Ovary (tissue), 9 donors: Measurements from ENCODE around the gene C12orf57. TPM values are rescaled to one million over a fixed set of nuclear protein-coding genes. Genes with fewer than 3 reads are reported as not detected.

Source experiments
- DNase-seq, 5 donors: peaks; one replicate each; pipeline ENCODE4 v3.0.0-alpha.2; 2019 to 2020
- H3K27ac ChIP-seq, 2 donors: fragments of 200-600 bp; one replicate each; pipeline versions ENCODE4 v1.5.1 to v1.8.0; 2019 to 2022
- H3K27me3 ChIP-seq: fragments of 200-600 bp; one replicate; pipeline ENCODE4 v1.8.0; 2022
- H3K36me3 ChIP-seq: fragments of 200-600 bp; sonication (generic); one replicate; pipeline ENCODE4 v1.5.1; 2019
- H3K4me1 ChIP-seq: one replicate; pipeline ENCODE4 v1.8.1; 2013; ENCODE audit warnings: mild to moderate bottlenecking, moderate library complexity; ENCODE audit not compliant: insufficient read depth
- H3K4me3 ChIP-seq: fragments of 200-600 bp; sonication (generic); one replicate; pipeline ENCODE4 v1.5.1; 2017
- H3K9me3 ChIP-seq, 2 donors: fragments of 200-600 bp in 1 of 2; sonication (generic) in 1 of 2; one replicate each; pipeline versions ENCODE4 v1.5.1 to v1.8.1; 2013 to 2019; ENCODE audit warnings: mild to moderate bottlenecking in 1 of 2, moderate library complexity in 1 of 2
- EP300 ChIP-seq: sonication (generic); formaldehyde crosslinking; IDR thresholded peaks from one replicate; pipeline ENCODE4 v1.6.1; 2017; ENCODE audit warnings: antibody characterized with exemption
- POLR2A ChIP-seq: fragments of 450-650 bp; IDR thresholded peaks from one replicate; pipeline ENCODE4 v1.6.1; 2017; ENCODE audit warnings: antibody characterized with exemption, mild to moderate bottlenecking, moderate library complexity
- WGBS, 3 donors: extraction: QIAGEN DNeasy Blood & Tissue Kit in 1 of 3; methylation state at CpG; one replicate each; pipeline versions ENCODE4 v1.1.5 to v1.1.7; 2013 to 2017; 5-methylcytosine and 5-hydroxymethylcytosine counted together
- intact Hi-C, 4 donors: fragments of 100-400 bp; cut with DNase I; formaldehyde crosslinking; loops; one replicate each; pipeline versions ENCODE4 v1.11.0 to v1.15.1; 2022 to 2023
- polyA plus RNA-seq, 2 donors: library from polyadenylated mRNA; stranded (reverse); fragments of 200-250 nt in 1 of 2; fragments of 350-450 nt in 1 of 2; fragmentation: Illumina TruSeq in 1 of 2; extraction: RNeasy Lipid Tissue Mini Kit (QIAGEN cat#74804) in 1 of 2; gene quantifications; one replicate each; pipeline ENCODE4 v1.2.3, GENCODE V29; 2013 to 2014
- total RNA-seq, 7 donors: library from RNA; depleted of rRNA in 2 of 7; stranded (reverse); fragments of >200 nt in 2 of 7; fragmentation: NEBNext Ultra II Directional in 3 of 7; extraction: Animal tissue kit (Norgen Biotek cat#: 25700) in 3 of 7; gene quantifications; one replicate each; pipeline versions ENCODE4 v1.1.0 to v1.2.4, GENCODE V29; 2016 to 2023
- TF ChIP-seq, protein P1 (sequence below), 3 donors: fragments of 450-650 bp in 2 of 3; fragments of 200-600 bp in 1 of 3; IDR thresholded peaks; one replicate each; pipeline versions ENCODE4 v1.5.1 to v1.8.0; 2016 to 2022; ENCODE audit warnings: antibody characterized with exemption in 3 of 3, mild to moderate bottlenecking in 1 of 3
- donor health status: DM: no; HTN: no; CAD: no; lungs with moderate emphysema.
- donor health status: DM: no; HTN: no; CAD: no.
- donor health status: Bipolar disorder and iron deficiency.
- donor health status: DM: yes; HTN: yes; CAD: no.
- donor health status: DM: no; HTN: no; CAD: no.
- donor health status: DM: yes; HTN: yes; CAD: no.

C12orf57 gene
- total and polyA plus RNA-seq, 9 donors = 40.3 to 1,838 (median 633) TPM

GRCh38 chr12:6919588-6919987 lies 24.2 kb upstream of the C12orf57 start:
- no peak overlapping the region for H3K27ac ChIP-seq
- no peak for TF ChIP-seq POLR2A
- no peak for TF ChIP-seq EP300
- TF ChIP-seq, protein P1, sequence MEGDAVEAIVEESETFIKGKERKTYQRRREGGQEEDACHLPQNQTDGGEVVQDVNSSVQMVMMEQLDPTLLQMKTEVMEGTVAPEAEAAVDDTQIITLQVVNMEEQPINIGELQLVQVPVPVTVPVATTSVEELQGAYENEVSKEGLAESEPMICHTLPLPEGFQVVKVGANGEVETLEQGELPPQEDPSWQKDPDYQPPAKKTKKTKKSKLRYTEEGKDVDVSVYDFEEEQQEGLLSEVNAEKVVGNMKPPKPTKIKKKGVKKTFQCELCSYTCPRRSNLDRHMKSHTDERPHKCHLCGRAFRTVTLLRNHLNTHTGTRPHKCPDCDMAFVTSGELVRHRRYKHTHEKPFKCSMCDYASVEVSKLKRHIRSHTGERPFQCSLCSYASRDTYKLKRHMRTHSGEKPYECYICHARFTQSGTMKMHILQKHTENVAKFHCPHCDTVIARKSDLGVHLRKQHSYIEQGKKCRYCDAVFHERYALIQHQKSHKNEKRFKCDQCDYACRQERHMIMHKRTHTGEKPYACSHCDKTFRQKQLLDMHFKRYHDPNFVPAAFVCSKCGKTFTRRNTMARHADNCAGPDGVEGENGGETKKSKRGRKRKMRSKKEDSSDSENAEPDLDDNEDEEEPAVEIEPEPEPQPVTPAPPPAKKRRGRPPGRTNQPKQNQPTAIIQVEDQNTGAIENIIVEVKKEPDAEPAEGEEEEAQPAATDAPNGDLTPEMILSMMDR (IDR thresholded peaks at IDR 0.05) = no peak
- H3K27me3 ChIP-seq = no peaks in the 10 kb centered on the region
- 52 to 69% (median 58%) methylated on average over 7 of the region's 7 CpGs for WGBS, 3 donors
- DNase-seq = peak in 1 of 5 donors; percentile 24
- H3K9me3 ChIP-seq = no peaks in the 10 kb centered on the region
- intact Hi-C loops = no loop called here
- H3K36me3 ChIP-seq = no peaks in the 10 kb centered on the region
- H3K4me3 ChIP-seq = no peak overlapping the region
- peaks cover 2% of the 10 kb centered on the region for H3K4me1 ChIP-seq

DNA sequence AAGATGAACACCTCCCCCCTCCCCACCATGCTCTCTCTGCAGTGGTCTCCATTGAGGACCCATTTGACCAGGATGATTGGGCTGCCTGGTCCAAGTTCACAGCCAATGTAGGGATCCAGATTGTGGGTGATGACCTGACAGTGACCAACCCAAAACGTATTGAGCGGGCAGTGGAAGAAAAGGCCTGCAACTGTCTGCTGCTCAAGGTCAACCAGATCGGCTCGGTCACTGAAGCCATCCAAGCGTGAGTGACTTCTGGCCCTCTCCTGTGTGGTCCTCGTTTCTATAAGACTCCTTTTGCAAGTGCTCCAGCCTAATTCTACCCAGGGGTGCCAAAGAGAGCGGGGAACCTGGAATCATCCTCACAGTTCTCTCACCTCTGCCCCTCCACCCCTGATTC lies 22.3 kb upstream of the C12orf57 start:
- Histone ChIP-seq H3K9me3 (no peaks in the 10 kb centered on the region), H3K4me1 (peaks cover 15% of the 10 kb centered on the region), H3K27ac (no peak overlapping the region), H3K27me3 (no peaks in the 10 kb centered on the region), H3K36me3 (no peaks in the 10 kb centered on the region), H3K4me3 (no peak overlapping the region)
- WGBS, 3 donors = 49 to 78% (median 51%) methylated on average over 7 of the region's 7 CpGs
- TF ChIP-seq POLR2A = no peak
- TF ChIP-seq, protein P1 (IDR thresholded peaks at IDR 0.05) = no peak
- TF ChIP-seq EP300 = no peak
- intact Hi-C loops = loop anchor here in 1 of 4 donors (5.0 kb wide), 1 partner anchor 191 kb away; no protein-coding TSS in a partner anchor
- DNase-seq = peak in 1 of 5 donors; percentile 15

- TF ChIP-seq EP300 (no peak), POLR2A (no peak)
- TF ChIP-seq, protein P1 (IDR thresholded peaks at IDR 0.05) = no peak
- no peak overlapping the region for H3K27ac ChIP-seq
- peak in 1 of 5 donors; percentile 27 for DNase-seq
Observed at GRCh38 chr12:6921996-6922946, 21.6 kb upstream of the C12orf57 start.

DNA sequence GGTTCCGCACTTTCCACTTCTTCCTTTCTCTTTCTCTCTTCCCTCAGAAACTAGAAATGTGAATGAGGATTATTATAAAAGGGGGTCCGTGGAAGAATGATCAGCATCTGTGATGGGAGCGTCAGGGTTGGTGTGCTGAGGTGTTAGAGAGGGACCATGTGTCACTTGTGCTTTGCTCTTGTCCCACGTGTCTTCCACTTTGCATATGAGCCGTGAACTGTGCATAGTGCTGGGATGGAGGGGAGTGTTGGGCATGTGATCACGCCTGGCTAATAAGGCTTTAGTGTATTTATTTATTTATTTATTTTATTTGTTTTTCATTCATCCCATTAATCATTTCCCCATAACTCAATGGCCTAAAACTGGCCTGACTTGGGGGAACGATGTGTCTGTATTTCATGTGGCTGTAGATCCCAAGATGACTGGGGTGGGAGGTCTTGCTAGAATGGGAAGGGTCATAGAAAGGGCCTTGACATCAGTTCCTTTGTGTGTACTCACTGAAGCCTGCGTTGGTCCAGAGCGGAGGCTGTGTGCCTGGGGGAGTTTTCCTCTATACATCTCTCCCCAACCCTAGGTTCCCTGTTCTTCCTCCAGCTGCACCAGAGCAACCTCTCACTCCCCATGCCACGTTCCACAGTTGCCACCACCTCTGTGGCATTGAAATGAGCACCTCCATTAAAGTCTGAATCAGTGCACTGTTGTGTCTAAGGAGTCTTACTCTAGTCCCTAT lies 20.7 kb upstream of the C12orf57 start:
- DNase-seq = peak in 1 of 5 donors; percentile 23
- Histone ChIP-seq H3K9me3 (no peaks in the 10 kb centered on the region), H3K4me3 (no peak overlapping the region), H3K27ac (peak overlapping the region in 1 of 2 donors; percentile 95), H3K27me3 (no peaks in the 10 kb centered on the region), H3K36me3 (no peaks in the 10 kb centered on the region), H3K4me1 (peaks cover 15% of the 10 kb centered on the region)
- 66 to 70% (median 70%) methylated on average over 10 of the region's 10 CpGs for WGBS, 3 donors
- TF ChIP-seq, protein P1 (IDR thresholded peaks at IDR 0.05) = no peak
- TF ChIP-seq EP300 = no peak
- TF ChIP-seq POLR2A = no peak
- intact Hi-C loops = loop anchor here in 1 of 4 donors (5.0 kb wide), 1 partner anchor 189 kb away; no protein-coding TSS in a partner anchor

More at GRCh38 chr12:6921996-6922946, 21.6 kb upstream of the C12orf57 start:
- H3K27me3 ChIP-seq = no peaks in the 10 kb centered on the region
- intact Hi-C loops = loop anchor here in 1 of 4 donors (5.0 kb wide), 1 partner anchor 190 kb away; no protein-coding TSS in a partner anchor
- WGBS, 3 donors = 66 to 75% (median 72%) methylated on average over 9 of the region's 9 CpGs
- H3K4me1 ChIP-seq = peaks cover 15% of the 10 kb centered on the region
- H3K9me3 ChIP-seq = no peaks in the 10 kb centered on the region
- no peaks in the 10 kb centered on the region for H3K36me3 ChIP-seq
- no peak overlapping the region for H3K4me3 ChIP-seq
